Stimulated activated CD4-positive, alpha-beta T cell treated with anti-CD3 and anti-CD28 coated beads, TNF-alpha, amount 100 ng/mL, for 4 hours (primary cell): ENCODE measurements around the gene EYA3.

Source experiments
- DNase-seq, 3 experiments: peaks; one replicate each; pipeline ENCODE4 v3.0.0-alpha.2; 2020; ENCODE audit warnings: low read depth in 3 of 3

Gene EYA3

GRCh38 chr1:28088168-28088961 is at the start of gene EYA3:
TSS of gene EYA3 (minus strand) at chr1:28088610. CDS start at chr1:28058026, 30,584 bp downstream.
- peak; percentile 98 to 99 (median 98) for DNase-seq

- no peak for DNase-seq
Observed at GRCh38 chr1:28136922-28137613, 48.7 kb upstream of the EYA3 start.

GRCh38 chr1:28136169-28136921 is 47.9 kb upstream of the EYA3 start:
- no peak for DNase-seq

GRCh38 chr1:28135371-28136168 is 47.2 kb upstream of the EYA3 start:
- DNase-seq = no peak

GRCh38 chr1:28134651-28135207 is 46.3 kb upstream of the EYA3 start:
- no peak for DNase-seq

GRCh38 chr1:28132171-28133167 is 44.1 kb upstream of the EYA3 start:
- DNase-seq = no peak

GRCh38 chr1:28130901-28131300 is 42.5 kb upstream of the EYA3 start:
- no peak for DNase-seq

- DNase-seq = no peak
Observed at GRCh38 chr1:28129150-28129549, 40.7 kb upstream of the EYA3 start.

- DNase-seq = no peak
Observed at GRCh38 chr1:28127617-28128257, 39.3 kb upstream of the EYA3 start.

GRCh38 chr1:28126783-28127490 is 38.5 kb upstream of the EYA3 start:
- no peak for DNase-seq

GRCh38 chr1:28126212-28126611 is 37.8 kb upstream of the EYA3 start:
- no peak for DNase-seq

GRCh38 chr1:28123461-28123961 is 35.1 kb upstream of the EYA3 start:
- no peak for DNase-seq

- no peak for DNase-seq
Observed at GRCh38 chr1:28122183-28122582, 33.8 kb upstream of the EYA3 start.

GRCh38 chr1:28119556-28119955 is 31.1 kb upstream of the EYA3 start:
- DNase-seq = no peak

- no peak for DNase-seq
Observed at GRCh38 chr1:28118640-28119307, 30.4 kb upstream of the EYA3 start.

- peak in 1 of 3 experiments; percentile 3 for DNase-seq
Observed at GRCh38 chr1:28115267-28115666, 26.9 kb upstream of the EYA3 start.

GRCh38 chr1:28114844-28115243 is 26.4 kb upstream of the EYA3 start:
- DNase-seq = no peak

- no peak for DNase-seq
Observed at GRCh38 chr1:28113242-28113572, 24.8 kb upstream of the EYA3 start.
